ENCODE results near the gene RHOC. TPM values are rescaled to one million over a fixed set of nuclear protein-coding genes. Genes with fewer than 3 reads are reported as not detected.

RHOC gene
- total RNA-seq, 1 experiment from 2014 or later = 154 TPM

DNA sequence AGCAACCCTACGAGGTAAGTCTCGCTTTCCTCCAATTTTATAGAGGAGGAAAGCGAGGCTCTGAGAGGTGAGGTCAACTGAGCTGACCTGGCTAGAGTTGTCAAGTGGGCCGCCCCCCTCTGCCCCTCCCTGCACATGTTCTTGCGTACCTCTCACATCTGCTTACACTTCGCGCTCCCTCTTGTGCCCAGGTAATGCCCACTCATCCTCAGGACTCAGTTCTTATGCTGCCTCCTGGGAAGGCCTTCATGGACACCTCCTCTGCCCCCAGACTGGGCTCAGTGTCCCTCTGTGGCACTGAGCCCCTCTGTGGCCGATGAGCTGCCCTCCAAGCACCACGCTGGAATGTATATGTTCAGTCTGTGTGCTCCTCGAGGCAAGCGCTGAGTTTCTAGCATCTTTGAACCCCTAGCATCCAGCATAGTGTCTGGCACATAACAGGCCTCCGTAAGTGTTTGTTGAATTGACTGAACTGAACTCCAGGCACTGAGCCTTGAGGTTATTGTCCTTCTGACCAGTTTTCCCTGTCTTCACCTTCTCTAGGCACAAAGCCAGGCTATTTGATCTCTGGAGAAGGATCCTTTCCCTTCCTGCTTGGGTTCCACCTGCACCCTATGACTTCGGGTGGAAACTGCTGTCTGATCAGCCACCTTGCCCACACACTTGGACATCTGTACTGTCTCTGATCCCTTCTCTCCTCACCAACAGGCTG, 19.0 kb downstream of the RHOC start:
- Histone ChIP-seq H3K9ac (ENCODE audit: low read length) (no peak overlapping the region), H2AFZ (ENCODE audit: low read depth, low read length, poor library complexity, severe bottlenecking) (no peak overlapping the region), H3K79me2 (ENCODE audit: insufficient read depth, low read length) (0 out of 2 replicates have a peak, but pooled peaks cover 15% of the 10 kb centered on the region), H3K4me1 (ENCODE audit: control insufficient read depth in 1 of 2, insufficient read depth in 2 of 2, low read length in 2 of 2) (no peaks in the 10 kb centered on the region; a peak in 1 of 4 replicates), H3K4me2 (ENCODE audit: low read length) (no peak overlapping the region), H3K27ac (ENCODE audit: low read depth, low read length) (no peak overlapping the region), H3K9me2 (ENCODE audit: insufficient read depth) (no peaks in the 10 kb centered on the region), H4K20me1 (ENCODE audit: insufficient read depth) (no peaks in the 10 kb centered on the region), H3K36me3 (ENCODE audit: control insufficient read depth in 1 of 2, insufficient read depth in 2 of 2, low read length in 2 of 2) (peaks cover 4 to 20% of the 10 kb centered on the region in 2 experiments; a peak in 2 of 4 replicates), H3K27me3 (ENCODE audit: insufficient read depth, low read length) (no peaks in the 10 kb centered on the region), H3K4me3 (replicated peaks in 1 of 2; ENCODE audit: low read depth in 1 of 2, low read length in 2 of 2) (no peak overlapping the region), H3K9me3 (ENCODE audit: control insufficient read depth in 1 of 2, insufficient read depth in 1 of 2, low read depth in 1 of 2, low read length in 2 of 2) (no peaks in the 10 kb centered on the region)
- TF ChIP-seq, protein P1, sequence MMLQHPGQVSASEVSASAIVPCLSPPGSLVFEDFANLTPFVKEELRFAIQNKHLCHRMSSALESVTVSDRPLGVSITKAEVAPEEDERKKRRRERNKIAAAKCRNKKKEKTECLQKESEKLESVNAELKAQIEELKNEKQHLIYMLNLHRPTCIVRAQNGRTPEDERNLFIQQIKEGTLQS (IDR thresholded peaks at IDR 0.05) = no peak
- no peak for TF ChIP-seq CEBPB (IDR thresholded peaks at IDR 0.05; ENCODE audit: low read depth)
- ChIA-PET RAD21 (ENCODE audit: low non-redundant PET in 1 of 2, low total read pairs in 2 of 2, uncharacterized antibody in 2 of 2, unreplicated experiment in 2 of 2) (no interaction called here), POLR2A (no interaction called here), CTCF (no interaction called here)
- DNase-seq (ENCODE audit: low read depth, low spot score) (no peak), ATAC-seq (no peak)
- BruUV-seq (replicated peaks) = no TSS peak
- intact Hi-C loops (cut with micrococcal nuclease) = no loop called here

DNA sequence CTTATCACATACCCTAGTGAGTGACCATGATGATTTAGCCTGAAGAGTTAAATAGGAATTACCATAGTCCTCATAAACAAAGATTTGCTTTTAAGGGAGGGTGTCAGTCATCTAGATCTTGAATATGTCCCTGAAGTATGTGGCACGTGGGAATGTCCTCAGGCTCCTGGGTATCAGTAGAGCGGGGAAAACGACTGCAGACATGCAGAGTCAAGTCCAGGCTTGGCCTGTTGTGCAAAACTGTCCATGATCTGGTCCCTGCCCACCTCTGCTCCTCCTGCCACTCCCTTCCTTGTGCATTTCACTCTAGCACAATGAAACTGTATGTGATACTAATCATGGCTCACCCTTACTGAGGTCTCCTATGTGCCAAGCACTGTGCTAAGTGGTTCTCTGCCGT, 19.6 kb downstream of the RHOC start:
- Histone ChIP-seq H3K27ac (ENCODE audit: low read depth, low read length) (no peak overlapping the region), H3K9ac (ENCODE audit: low read length) (no peak overlapping the region), H3K79me2 (ENCODE audit: insufficient read depth, low read length) (0 out of 2 replicates have a peak, but pooled peaks cover 15% of the 10 kb centered on the region), H3K4me1 (ENCODE audit: control insufficient read depth in 1 of 2, insufficient read depth in 2 of 2, low read length in 2 of 2) (no peaks in the 10 kb centered on the region; a peak in 1 of 4 replicates), H3K9me2 (ENCODE audit: insufficient read depth) (no peaks in the 10 kb centered on the region), H3K4me3 (replicated peaks in 1 of 2; ENCODE audit: low read depth in 1 of 2, low read length in 2 of 2) (no peak overlapping the region), H3K4me2 (ENCODE audit: low read length) (no peak overlapping the region), H3K9me3 (ENCODE audit: control insufficient read depth in 1 of 2, insufficient read depth in 1 of 2, low read depth in 1 of 2, low read length in 2 of 2) (no peaks in the 10 kb centered on the region), H3K27me3 (ENCODE audit: insufficient read depth, low read length) (no peaks in the 10 kb centered on the region), H2AFZ (ENCODE audit: low read depth, low read length, poor library complexity, severe bottlenecking) (no peak overlapping the region), H4K20me1 (ENCODE audit: insufficient read depth) (no peaks in the 10 kb centered on the region), H3K36me3 (ENCODE audit: control insufficient read depth in 1 of 2, insufficient read depth in 2 of 2, low read length in 2 of 2) (peaks cover 0 to 15% of the 10 kb centered on the region in 2 experiments; a peak in 2 of 4 replicates)
- ChIA-PET POLR2A (no interaction called here), CTCF (no interaction called here), RAD21 (ENCODE audit: low non-redundant PET in 1 of 2, low total read pairs in 2 of 2, uncharacterized antibody in 2 of 2, unreplicated experiment in 2 of 2) (no interaction called here)
- no TSS peak for BruUV-seq (replicated peaks)
- intact Hi-C loops (cut with micrococcal nuclease) = no loop called here
- ATAC-seq (no peak), DNase-seq (ENCODE audit: low read depth, low spot score) (no peak)
- TF ChIP-seq YY1 (IDR thresholded peaks at IDR 0.05; ENCODE audit: extremely low read depth, insufficient replicate concordance, low read depth, low read length) (no peak), POLR2A (IDR thresholded peaks at IDR 0.05; ENCODE audit: borderline replicate concordance, extremely low read depth, insufficient read depth, insufficient read length) (no peak)

Data from HCT116 (cell line).